Astrocyte (in vitro differentiated cells and primary cell): Measurements from ENCODE around the gene PSAP.

Experiments
- EZH2 ChIP-seq: IDR thresholded peaks from 2 replicates; pipeline ENCODE4 v1.6.1; 2012; ENCODE audit warnings: mild to moderate bottlenecking, low read length, inconsistent platforms; ENCODE audit not compliant: insufficient read depth
- TF ChIP-seq, protein P1 (sequence below): IDR thresholded peaks from 2 replicates; pipeline ENCODE4 v1.5.1; 2011; ENCODE audit warnings: low read depth, mild to moderate bottlenecking, inconsistent platforms, low read length, moderate library complexity; ENCODE audit not compliant: insufficient read depth

DNA sequence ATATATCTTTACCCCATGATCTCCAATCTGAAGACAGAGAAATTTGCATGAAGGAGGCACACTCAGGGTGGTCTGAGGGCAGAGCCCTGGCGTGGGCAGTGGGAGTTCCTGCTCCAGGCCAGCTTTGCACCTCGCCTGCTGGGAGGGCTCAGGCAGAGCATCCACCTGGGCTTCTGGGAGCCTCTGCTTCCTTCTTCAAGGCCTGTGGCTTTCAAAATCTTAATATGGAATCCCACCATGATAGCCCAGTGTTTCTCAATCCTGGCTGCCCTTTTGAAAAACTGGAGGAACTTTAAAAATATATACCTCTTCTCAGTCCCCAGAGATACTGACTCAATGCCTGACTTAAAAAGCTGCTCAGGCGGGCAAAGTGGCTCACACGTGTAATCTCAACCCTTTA is 36.7 kb upstream of the PSAP start:
- no peak for TF ChIP-seq EZH2
- TF ChIP-seq, protein P1, sequence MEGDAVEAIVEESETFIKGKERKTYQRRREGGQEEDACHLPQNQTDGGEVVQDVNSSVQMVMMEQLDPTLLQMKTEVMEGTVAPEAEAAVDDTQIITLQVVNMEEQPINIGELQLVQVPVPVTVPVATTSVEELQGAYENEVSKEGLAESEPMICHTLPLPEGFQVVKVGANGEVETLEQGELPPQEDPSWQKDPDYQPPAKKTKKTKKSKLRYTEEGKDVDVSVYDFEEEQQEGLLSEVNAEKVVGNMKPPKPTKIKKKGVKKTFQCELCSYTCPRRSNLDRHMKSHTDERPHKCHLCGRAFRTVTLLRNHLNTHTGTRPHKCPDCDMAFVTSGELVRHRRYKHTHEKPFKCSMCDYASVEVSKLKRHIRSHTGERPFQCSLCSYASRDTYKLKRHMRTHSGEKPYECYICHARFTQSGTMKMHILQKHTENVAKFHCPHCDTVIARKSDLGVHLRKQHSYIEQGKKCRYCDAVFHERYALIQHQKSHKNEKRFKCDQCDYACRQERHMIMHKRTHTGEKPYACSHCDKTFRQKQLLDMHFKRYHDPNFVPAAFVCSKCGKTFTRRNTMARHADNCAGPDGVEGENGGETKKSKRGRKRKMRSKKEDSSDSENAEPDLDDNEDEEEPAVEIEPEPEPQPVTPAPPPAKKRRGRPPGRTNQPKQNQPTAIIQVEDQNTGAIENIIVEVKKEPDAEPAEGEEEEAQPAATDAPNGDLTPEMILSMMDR, result no peak
